K562 treated with DMSO at 1 percent for 48 hours (cell line): ENCODE data around the gene DPY19L2. TPM values are rescaled to one million over a fixed set of nuclear protein-coding genes. Genes with fewer than 3 reads are reported as not detected.

Experiments used
- total RNA-seq: library from RNA; unstranded; fragments of 300-600 nt; gene quantifications from 2 replicates; pipeline ENCODE4 v1.2.3, GENCODE V29; 2022; ENCODE audit warnings: low replicate concordance; ENCODE audit errors: extremely low read depth

DPY19L2 gene
- total RNA-seq: not detected in 2 replicates

DNA sequence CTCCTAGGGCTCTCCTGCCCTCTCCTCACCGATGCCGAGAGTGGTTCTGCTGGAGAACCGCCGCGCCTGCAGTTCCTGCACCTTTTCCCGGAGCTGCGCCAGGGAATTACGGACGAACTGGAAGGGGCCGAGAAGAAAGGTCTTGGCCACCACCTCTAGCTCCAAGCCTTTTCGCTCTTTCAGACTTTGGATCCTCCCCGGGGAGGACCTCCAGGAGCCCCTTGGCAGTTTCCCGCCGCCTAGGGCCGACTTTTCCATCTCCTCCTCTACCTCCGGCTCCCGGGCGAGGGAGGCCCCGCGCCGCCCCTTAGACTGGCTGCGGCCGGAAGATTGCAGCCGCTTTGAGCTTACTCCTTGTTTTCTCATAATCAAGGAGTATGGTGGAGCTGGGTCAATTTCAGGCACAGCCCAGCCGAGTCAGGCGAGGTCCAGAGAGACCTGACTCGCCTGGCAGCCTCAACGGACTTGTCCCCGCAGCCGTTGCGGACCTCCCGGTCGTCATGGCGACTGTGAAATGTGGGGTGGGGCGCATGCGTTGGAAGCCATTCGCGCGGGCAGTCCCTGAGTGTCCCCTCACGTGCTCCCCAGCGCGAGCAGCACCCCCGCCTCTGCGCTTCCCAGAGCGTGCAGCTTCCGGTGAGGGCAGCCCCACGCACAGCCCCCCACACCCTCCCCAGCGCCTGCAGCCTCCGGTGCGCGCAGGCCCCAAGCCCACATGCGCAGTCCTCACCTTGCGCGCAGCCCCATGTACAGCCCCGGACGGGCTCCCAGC lies at the start of gene DPY19L2:
TSS of gene DPY19L2 (minus strand) at position 466 of the 772 bp plus-strand sequence. CDS start at position 366, 100 bp downstream.

Other genes with a start within 250 kb of the DPY19L2 start
- gene RXYLT1, start 111.4 kb upstream of the DPY19L2 start, total RNA-seq: not detected in 2 replicates
- gene SRGAP1, start 176.2 kb upstream of the DPY19L2 start, total RNA-seq: not detected in 2 replicates